Measurements from ENCODE around the gene GPR135.
"Not testable (repeated sequence)": the region's sequence is repeated elsewhere in the genome, so short reads cannot be mapped to it uniquely, and the experiment has no call there.

The GPR135 gene

DNA sequence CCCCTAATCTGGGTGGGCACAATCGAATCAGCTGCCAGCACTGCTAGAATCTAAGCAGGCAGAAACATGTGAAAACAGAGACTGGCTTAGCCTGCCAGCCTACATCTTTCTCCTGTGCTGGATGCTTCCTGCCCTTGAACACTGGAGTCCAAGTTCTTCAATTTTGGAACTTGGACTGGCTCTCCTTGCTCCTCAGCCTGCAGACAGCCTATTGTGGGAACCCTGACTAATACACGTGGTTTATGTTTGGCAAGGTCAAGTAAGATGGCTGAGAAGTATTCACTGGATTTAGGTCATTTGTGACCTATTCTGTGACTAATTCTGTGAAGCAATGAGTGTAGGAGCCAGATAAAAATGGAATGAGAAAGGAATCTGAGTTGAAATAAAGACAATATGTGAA, 11.0 kb downstream of the GPR135 start:
- no peak overlapping the region for H3K27ac Mint-ChIP-seq
- H3K4me1 Mint-ChIP-seq (ENCODE audit: low read depth) = no peaks in the 10 kb centered on the region
- H3K27me3 Mint-ChIP-seq = no peaks in the 10 kb centered on the region
- no peak for DNase-seq
- no peaks in the 10 kb centered on the region for H3K9me3 Mint-ChIP-seq
- H3K4me3 Mint-ChIP-seq = no peak overlapping the region
- peaks cover 27% of the 10 kb centered on the region for H3K36me3 Mint-ChIP-seq (ENCODE audit: low read depth)

DNA sequence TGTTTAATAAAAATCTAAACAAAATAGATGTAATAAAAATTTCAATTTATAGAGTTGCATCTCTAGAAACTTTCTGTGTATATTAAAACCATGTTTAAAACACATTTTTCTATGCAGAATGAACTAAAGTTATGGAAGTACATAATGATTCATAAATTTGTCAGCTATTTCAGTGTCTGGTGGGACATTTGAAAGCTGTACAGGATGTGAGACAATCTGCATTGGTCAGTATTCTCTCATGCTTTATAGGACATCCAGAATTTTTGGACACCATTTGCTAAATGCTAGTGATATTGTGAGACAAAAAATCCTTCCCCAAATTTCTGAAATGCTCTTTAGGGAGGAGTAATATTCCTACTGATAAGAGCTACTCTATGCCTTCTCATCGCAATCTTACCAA, 13.3 kb downstream of the GPR135 start:
- no peaks in the 10 kb centered on the region for H3K27me3 Mint-ChIP-seq
- H3K27ac Mint-ChIP-seq = no peak overlapping the region
- DNase-seq = no peak
- peaks cover 15% of the 10 kb centered on the region for H3K36me3 Mint-ChIP-seq (ENCODE audit: low read depth)
- no peak overlapping the region for H3K4me3 Mint-ChIP-seq
- H3K9me3 Mint-ChIP-seq = no peaks in the 10 kb centered on the region
- H3K4me1 Mint-ChIP-seq (ENCODE audit: low read depth) = no peaks in the 10 kb centered on the region

DNA sequence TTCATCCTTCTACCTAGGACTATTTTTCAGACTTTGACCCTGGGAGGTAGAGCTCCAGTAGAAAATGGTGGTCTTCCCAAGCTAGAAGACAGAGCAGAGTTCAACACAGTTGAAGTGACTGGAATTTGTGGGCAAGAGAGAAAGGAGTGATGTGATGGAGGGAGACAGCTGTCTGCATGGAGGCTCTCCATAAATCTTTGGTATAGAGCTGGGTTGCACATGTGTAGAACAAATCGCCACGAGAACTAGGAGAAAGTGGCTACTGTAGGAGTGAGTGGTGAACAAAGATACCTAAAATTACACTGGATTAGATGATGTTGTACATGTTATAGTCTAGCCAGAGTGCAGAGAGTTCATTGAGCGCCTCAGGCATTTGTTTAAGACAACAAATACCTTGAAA, 14.5 kb downstream of the GPR135 start:
- Mint-ChIP-seq H3K36me3 (ENCODE audit: low read depth) (peaks cover 7% of the 10 kb centered on the region), H3K27me3 (no peaks in the 10 kb centered on the region), H3K9me3 (no peaks in the 10 kb centered on the region), H3K4me3 (no peak overlapping the region), H3K27ac (no peak overlapping the region), H3K4me1 (ENCODE audit: low read depth) (no peaks in the 10 kb centered on the region)
- DNase-seq = no peak

DNA sequence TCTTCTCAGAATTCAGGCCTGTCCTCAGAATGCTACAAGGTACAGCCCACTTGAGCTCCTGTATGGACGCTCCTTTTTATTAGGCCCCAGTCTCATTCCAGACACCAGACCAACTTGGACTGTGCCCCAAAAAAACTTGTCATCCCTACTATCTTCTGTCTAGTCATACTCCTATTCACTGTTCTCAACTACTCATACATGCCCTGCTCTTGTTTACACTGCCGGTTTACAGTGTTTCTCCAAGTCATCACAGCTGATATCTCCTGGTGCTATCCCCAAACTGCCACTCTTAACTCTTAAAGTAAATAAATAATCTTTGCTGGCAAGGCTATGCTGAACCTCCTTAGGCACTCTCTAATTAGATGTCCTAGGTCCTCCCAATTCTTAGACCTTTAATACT, 16.5 kb downstream of the GPR135 start:
- not testable (repeated sequence) for H3K27ac Mint-ChIP-seq; H3K4me1 Mint-ChIP-seq (ENCODE audit: low read depth)

DNA sequence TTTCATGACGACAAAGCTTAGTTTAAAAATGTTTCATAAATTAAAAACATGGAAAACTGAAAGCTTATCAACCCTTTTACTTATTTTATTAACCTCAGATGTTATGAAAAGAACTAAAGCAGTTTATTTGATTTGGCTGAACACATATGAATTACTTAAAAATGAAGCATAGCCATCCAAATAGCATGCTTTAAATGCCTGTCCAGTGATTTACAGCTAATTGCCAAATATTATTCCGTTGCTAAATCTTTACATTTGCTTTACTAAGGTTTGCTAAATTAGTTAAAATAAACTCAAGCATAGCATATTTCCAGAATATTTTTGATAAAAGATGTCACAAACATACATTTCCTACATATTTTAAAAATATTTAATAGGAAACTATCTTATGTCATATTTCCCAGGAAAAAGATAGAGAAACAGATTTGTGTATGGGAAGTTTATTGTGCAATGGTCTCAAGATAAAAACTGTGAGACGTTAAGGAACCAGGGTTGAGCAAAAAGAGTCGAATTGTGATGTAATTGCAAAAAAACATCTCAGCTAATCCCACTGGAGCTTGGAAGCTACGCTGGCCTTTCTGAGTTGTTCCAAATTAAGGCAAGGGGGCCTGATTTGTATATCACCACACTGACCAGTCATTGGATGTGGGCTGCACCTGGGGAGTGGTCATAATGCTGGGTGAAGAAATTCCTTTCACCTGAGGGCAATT, 25.8 kb downstream of the GPR135 start:
- no peak overlapping the region for H3K27ac Mint-ChIP-seq
- no peaks in the 10 kb centered on the region for H3K4me1 Mint-ChIP-seq (ENCODE audit: low read depth)
- no peak for DNase-seq
- no peaks in the 10 kb centered on the region for H3K36me3 Mint-ChIP-seq (ENCODE audit: low read depth)
- no peak overlapping the region for H3K4me3 Mint-ChIP-seq
- H3K9me3 Mint-ChIP-seq = no peaks in the 10 kb centered on the region
- no peaks in the 10 kb centered on the region for H3K27me3 Mint-ChIP-seq

More for the DNA sequence above, 16.5 kb downstream of the GPR135 start:
- H3K27me3 Mint-ChIP-seq; H3K4me3 Mint-ChIP-seq; H3K9me3 Mint-ChIP-seq; H3K36me3 Mint-ChIP-seq (ENCODE audit: low read depth); DNase-seq: not testable (repeated sequence)

DNA sequence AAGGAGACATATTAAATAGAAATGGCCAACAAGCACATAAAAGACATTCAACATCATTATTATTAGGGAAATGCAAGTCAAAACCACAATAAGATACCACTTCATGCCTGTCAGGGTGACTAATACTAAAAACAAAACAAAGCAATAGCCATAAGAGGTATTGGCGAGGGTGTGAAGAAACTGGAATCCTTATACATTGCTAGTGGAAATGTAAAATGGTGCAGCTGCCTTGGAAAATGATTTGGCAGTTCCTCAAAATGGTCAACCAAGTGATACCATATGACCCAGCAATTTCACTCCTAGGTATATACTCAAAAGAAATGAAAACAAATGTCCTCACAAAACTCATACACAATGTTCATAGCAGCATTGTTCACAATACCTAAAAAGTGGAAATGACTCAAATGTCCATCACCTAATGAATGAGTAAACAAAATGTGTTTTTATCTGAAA, 27.0 kb downstream of the GPR135 start:
- DNase-seq = no peak
- Mint-ChIP-seq H3K4me1 (ENCODE audit: low read depth) (no peaks in the 10 kb centered on the region), H3K9me3 (no peaks in the 10 kb centered on the region), H3K27ac (no peak overlapping the region), H3K27me3 (no peaks in the 10 kb centered on the region), H3K36me3 (ENCODE audit: low read depth) (no peaks in the 10 kb centered on the region), H3K4me3 (no peak overlapping the region)

DNA sequence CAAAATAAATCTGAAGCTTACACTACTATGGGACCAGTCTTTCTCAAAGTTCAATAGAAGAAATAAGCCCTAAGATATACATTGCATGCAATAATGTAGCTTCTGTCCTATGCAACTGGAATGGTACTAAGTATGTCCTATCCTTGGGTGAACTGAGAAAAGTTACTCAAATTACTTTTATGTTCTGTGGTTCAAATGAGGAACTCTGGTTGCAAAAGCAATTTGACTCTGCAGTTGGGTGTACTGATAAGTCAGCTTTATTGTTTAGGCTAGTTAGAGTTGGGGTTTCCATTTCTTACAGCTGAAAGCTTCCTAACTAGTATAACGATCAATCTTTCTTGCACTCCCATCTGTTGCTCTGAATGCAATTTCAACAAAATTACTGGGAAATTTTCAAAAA, 29.2 kb downstream of the GPR135 start:
- H3K27me3 Mint-ChIP-seq = no peaks in the 10 kb centered on the region

DNA sequence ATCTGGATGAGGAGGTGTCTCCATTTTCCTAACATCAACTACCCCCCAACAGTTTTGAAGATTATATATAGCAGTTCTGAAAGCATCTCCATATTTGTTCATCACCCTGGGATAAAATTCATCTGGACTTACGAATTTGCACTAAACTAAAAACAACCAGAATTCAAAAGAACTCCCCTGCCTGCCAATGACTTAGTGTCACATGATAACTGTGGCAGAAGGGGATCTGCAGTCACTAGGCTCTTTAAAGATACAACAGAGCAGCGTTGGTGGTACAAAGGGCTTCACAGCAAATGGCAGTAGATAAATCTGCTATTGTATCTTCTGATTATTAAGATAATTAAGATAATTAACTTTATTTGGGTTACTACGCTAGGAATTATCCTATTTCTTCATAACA, 30.1 kb downstream of the GPR135 start:
- Mint-ChIP-seq H3K27me3 (no peaks in the 10 kb centered on the region), H3K36me3 (ENCODE audit: low read depth) (no peaks in the 10 kb centered on the region)

More for the DNA sequence above, 29.2 kb downstream of the GPR135 start:
- no peaks in the 10 kb centered on the region for H3K4me1 Mint-ChIP-seq (ENCODE audit: low read depth)
- no peaks in the 10 kb centered on the region for H3K36me3 Mint-ChIP-seq (ENCODE audit: low read depth)
- no peak for DNase-seq
- no peaks in the 10 kb centered on the region for H3K9me3 Mint-ChIP-seq
- no peak overlapping the region for H3K4me3 Mint-ChIP-seq
- no peak overlapping the region for H3K27ac Mint-ChIP-seq

DNA sequence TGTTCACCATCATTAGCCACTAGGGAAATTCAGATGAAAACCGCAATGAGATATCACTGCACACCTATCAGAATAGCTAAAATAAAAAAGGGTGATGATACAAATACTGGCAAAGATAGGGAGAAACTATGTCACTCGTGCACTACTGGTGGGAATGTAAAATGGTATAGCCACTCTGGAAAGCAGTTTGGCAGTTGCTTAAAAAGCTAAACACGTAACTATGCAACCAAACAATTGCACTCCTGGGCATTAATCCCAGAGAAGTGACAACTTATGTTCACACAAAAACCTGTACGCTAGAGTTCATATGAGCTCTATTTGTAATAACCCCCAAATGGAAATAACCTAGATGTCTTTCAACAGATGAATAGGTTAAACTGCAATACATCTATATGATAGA, 35.4 kb downstream of the GPR135 start:
- H3K4me3 Mint-ChIP-seq = no peak overlapping the region
- H3K9me3 Mint-ChIP-seq = no peaks in the 10 kb centered on the region
- no peak for DNase-seq
- H3K27ac Mint-ChIP-seq = no peak overlapping the region
- H3K27me3 Mint-ChIP-seq = peaks cover 2% of the 10 kb centered on the region
- H3K36me3 Mint-ChIP-seq (ENCODE audit: low read depth) = no peaks in the 10 kb centered on the region
- peaks cover 10% of the 10 kb centered on the region for H3K4me1 Mint-ChIP-seq (ENCODE audit: low read depth)

More for the DNA sequence above, 30.1 kb downstream of the GPR135 start:
- DNase-seq = no peak
- Mint-ChIP-seq H3K4me3 (no peak overlapping the region), H3K27ac (no peak overlapping the region), H3K9me3 (no peaks in the 10 kb centered on the region), H3K4me1 (ENCODE audit: low read depth) (no peaks in the 10 kb centered on the region)

DNA sequence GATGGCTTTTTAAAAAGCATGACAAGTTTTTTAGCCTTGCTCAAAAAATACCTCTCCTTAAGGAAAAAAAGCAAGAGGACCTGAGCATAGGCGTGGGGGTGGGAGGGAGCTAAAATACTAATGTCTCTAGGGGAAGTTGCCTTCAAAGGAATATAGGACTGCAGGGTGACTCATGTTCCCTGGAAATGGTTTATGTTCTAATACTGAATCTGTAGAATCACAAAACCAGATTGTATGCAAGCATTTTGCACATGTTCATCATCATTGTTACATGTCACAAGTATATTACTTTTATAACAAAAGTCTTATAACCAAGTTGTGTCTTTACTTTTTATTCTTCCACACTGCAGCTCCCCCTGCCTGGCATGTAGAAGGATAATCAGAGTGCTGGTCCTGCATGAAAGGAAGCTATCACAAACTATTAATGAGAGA, 36.6 kb downstream of the GPR135 start:
- Mint-ChIP-seq H3K36me3 (ENCODE audit: low read depth) (no peaks in the 10 kb centered on the region), H3K4me3 (no peak overlapping the region), H3K27me3 (peaks cover 2% of the 10 kb centered on the region), H3K4me1 (ENCODE audit: low read depth) (peaks cover 10% of the 10 kb centered on the region), H3K27ac (no peak overlapping the region), H3K9me3 (no peaks in the 10 kb centered on the region)
- DNase-seq = no peak

DNA sequence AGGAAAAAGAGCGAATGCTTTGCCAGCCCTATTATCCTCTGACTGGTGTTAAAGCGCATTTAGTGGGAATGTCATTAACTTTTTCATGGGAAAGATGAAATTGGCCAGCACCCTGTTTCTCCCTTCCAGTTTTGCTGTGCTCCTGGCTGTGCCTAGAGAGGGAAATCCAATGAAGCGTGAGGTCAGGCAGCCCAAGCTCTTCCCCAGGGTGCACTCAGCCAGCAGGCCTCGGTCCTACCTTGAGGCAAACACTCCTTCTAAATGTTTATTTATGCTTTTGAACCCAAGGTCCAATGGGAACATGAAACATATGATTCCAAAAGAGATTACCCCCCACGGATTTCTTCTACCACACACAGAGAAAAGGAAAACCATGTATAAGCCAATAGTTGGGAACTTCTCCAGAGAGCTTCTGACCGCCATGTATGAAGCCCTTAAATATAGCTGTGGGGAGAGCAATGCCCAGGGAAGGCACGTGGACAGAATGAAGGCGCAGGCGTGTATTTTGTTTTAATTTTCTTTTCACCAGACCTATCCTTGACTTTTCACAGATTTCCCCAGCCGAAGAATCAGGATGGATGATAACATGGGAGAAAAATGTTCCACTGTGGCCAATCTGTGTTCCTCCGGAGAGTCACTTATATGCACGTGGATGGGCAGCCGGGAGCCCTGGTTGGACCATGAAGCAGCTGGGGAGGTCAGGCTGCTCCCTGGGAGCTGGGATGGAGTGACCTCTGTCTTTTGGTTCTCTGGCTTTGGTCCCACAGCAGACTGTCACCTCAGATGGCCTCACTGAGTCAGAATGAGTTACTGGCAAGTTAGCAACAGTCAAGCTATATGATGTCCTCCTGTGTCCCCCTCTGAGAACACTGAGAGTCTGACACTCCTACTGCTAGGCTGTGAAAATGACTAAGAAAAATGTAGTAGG, 37.3 kb downstream of the GPR135 start:
- Mint-ChIP-seq H3K4me3 (no peak overlapping the region), H3K36me3 (ENCODE audit: low read depth) (no peaks in the 10 kb centered on the region), H3K4me1 (ENCODE audit: low read depth) (peaks cover 10% of the 10 kb centered on the region), H3K27me3 (peaks cover 2% of the 10 kb centered on the region), H3K27ac (no peak overlapping the region), H3K9me3 (no peaks in the 10 kb centered on the region)
- no peak for DNase-seq

DNA sequence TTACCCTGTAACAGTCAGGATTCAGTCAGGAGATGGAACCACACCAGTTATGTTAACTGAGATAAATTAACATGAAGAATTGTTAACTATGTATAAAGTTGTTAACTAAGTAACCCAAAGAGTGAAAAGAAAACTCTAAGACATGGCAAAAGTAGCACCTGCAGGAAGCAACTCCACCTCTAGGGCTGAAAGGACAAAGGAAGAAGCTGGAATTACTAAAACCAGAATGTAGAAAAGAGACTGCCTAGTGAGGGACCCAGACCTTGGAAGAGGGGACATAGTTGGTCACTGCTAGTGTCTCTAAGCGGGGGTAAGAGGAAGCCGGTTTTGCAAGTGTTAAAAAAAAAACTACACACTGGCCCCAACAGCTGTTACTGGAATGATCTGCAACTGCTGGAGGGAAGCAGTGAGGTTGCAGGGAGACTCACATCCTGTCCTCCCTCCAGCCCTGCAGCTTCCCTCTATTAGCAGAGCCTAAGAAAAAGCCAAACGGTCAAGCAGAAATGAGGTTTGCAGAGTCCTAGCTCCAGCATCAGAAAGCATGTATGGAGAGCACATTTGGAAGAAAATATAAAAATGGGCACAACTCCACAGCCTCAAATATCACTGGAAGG, 39.8 kb downstream of the GPR135 start:
- H3K36me3 Mint-ChIP-seq (ENCODE audit: low read depth) = no peaks in the 10 kb centered on the region
- no peak overlapping the region for H3K4me3 Mint-ChIP-seq
- H3K4me1 Mint-ChIP-seq (ENCODE audit: low read depth) = peaks cover 10% of the 10 kb centered on the region
- H3K27ac Mint-ChIP-seq = no peak overlapping the region
- DNase-seq = no peak
- H3K27me3 Mint-ChIP-seq = peaks cover 2% of the 10 kb centered on the region
- no peaks in the 10 kb centered on the region for H3K9me3 Mint-ChIP-seq

DNA sequence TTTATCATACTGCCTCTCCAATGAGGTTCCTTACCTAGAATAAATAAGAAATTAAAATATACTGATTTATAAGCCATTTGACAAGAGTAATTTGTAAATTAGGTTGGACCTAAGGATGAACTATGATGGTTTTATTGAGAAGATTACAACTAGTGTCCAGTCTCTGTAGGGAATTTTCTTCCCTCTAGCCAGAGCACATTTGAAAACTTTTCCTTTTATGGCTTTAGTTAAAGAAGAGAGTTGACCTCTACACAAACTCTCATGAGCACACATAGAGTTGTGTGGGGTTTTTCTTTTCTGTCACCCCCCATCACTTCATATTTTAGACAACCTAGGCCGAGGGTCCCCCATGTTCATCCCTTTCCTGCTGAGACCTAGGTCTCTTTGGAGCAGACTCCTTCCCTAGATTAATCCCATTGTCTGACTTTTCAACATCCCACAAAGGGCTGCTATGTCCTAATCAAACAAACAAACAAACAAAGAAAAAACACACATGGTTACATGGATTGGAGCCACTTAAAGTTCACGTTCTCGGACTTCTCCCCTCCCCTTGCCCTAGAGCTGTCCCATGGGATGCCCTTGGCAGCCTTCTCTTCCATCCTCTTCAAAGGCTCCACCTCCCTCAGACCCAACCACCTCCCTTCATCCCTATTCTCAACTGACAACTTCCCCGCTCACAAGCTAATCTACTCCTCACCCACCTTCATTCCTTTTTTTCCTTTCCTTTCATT, 40.7 kb downstream of the GPR135 start:
- Mint-ChIP-seq H3K27ac (no peak overlapping the region), H3K9me3 (no peaks in the 10 kb centered on the region), H3K4me3 (no peak overlapping the region), H3K36me3 (ENCODE audit: low read depth) (no peaks in the 10 kb centered on the region), H3K27me3 (peaks cover 2% of the 10 kb centered on the region), H3K4me1 (ENCODE audit: low read depth) (peaks cover 10% of the 10 kb centered on the region)
- no peak for DNase-seq

Data from activated T-cell treated with anti-CD3 and anti-CD28 coated beads, Interleukin-2, amount 50 U/mL, for 24 hours (primary cell).